HG03025 (cell line): Measurements from ENCODE around the gene FDXR.

Experiments
- ATAC-seq: cut with Tn5 transposase; IDR thresholded peaks from one replicate; pipeline ENCODE4 v1.9.1; 2021; ENCODE audit warnings: mild to moderate bottlenecking, moderate library complexity; ENCODE audit not compliant: unreplicated experiment, low FRiP score

Gene FDXR

DNA sequence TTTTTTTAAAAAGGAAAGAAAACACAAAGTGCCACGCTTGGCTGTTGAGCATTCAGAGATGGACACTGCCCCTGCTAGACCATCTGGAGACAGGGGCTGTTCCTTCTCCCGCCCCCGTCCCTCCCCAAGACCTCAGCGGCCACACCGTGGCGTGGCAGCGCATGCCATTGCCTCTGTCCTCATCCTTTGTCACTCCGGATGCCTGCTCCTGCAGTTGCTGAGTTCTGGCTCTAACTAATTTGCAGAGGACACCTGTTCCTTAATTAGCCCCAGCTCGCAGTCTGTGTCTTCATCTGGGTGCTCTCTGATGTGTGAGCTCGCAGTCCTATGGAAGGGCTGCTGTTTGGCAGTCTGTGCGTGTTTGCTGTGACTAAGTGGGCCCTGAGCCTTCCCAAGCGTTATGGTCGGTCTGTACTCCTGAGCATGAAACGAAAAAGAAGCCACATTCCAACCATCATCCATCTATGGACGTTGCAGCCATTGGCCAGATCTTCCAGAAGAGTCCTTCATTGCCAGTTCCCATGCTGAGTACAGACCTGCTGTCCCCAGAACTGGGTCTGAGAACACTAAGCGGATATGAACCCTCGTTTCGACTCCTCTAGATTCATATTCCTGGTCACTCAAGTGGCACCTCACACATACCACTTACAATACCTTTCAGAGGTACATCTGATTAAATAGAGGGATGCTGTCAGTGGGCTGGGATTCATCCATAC is 55.7 kb downstream of the FDXR start:
- no peak for ATAC-seq

DNA sequence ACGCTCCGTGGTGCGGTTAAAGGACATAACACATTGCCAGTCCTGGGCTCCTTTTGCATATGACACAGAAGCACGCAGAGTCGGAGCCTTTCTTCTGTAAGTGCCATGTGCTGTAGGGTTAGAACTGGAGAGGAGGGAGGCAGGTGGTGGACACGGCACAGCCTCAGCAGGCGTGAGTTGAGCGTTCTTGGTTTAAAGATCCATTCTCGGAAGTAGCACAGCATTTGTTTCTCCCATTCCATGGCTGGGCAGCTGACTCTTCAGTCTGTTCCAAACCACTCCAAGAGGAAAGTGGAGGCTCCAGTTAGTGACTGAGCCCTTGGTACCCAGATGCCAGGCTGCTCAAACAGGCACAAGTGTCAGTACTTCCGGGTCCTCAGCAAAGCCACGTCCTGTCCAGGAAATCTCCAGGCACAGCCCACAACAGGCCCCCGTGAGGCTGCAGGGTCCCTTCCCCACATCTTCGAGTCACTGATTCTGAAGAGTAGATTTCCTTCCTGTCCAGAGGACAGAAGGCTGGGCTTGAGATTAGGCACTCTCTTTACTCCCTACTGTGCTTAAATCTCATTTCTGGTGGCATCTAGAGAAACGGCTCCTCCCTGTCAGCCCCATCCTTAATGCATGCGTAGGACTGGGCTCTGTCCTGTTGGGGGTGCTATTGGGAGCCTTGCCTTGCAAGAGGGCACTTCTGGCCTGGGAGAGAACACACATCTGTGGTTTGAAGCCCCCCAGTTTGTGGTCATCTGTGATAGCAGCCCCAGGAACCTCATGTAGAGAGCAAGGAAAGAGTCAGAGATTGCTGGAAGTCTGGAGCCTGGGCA is 57.0 kb downstream of the FDXR start:
- ATAC-seq = no peak

DNA sequence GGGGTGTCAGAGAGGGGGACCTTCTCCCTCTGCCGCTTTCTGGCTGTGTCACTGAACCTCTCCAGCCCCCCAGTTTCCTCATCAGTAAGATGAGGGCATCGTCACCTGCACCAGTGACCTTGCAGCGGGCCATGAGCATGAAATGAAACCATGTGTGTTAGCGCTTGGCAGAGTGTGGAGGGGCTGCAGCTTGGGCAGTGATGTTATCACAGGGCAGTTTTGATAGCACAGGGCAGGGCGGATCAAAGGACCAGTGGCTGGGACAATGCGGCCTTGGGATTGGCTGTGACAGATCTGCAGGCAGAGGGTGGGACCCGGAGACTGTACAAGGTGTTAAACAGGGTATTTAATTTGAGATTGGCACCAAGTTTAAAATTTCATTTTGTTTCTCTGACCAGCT is 57.7 kb downstream of the FDXR start:
- no peak for ATAC-seq

DNA sequence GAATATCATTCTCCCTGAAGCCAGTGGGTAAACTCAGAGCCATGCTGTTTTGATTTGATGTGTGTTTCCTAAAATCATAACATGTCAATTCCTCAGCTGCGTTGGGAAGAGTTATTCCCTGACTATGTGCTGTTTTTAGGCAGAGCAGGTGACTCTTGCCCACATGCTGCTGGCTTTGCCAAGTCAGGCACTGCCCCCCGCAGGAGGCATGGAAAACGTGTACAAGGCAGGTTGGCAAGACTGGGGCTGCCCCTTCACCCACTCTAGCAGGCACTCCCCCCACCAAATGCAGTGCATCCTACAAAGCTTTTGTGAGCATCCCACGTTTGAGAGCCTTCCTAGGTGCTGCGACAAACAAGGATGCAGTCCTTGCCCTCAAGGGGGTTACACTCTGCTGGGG is 58.3 kb downstream of the FDXR start:
- ATAC-seq = no peak
